Keratinocyte (primary cell): ENCODE results near the gene NOTUM. TPM values are rescaled to one million over a fixed set of nuclear protein-coding genes. Genes with fewer than 3 reads are reported as not detected.

Experiments used
- DNase-seq: peaks from one replicate; pipeline ENCODE4 v3.0.0-alpha.2; 2011; ENCODE audit warnings: low read depth, missing footprints, low spot score
- FAIRE-seq: peaks from 2 replicates; lab custom pipeline; 2011; peaks lifted over from hg19 to GRCh38; lab: Jason Lieb, UNC
- H2AFZ ChIP-seq: 2 replicates; pipeline ENCODE4 v1.6.0; 2012; ENCODE audit warnings: low read length, control low read depth, inconsistent platforms; ENCODE audit not compliant: control insufficient read depth
- H3K27ac ChIP-seq: 2 replicates; pipeline ENCODE4 v1.5.1; 2011; ENCODE audit warnings: low read length; ENCODE audit not compliant: control insufficient read depth, insufficient read depth
- H3K27me3 ChIP-seq: 3 replicates; pipeline ENCODE4 v1.6.0; 2011; ENCODE audit warnings: low read length; ENCODE audit not compliant: control insufficient read depth, insufficient read depth; ENCODE audit errors: extremely low read depth
- H3K36me3 ChIP-seq, 2 experiments: 2 replicates in 1 of 2; 3 replicates in 1 of 2; pipeline ENCODE4 v1.5.1; 2011; ENCODE audit warnings: low read length in 2 of 2, mild to moderate bottlenecking in 1 of 2; ENCODE audit not compliant: control insufficient read depth in 2 of 2, insufficient read depth in 2 of 2; ENCODE audit errors: extremely low read depth in 1 of 2
- H3K4me1 ChIP-seq: 3 replicates; pipeline ENCODE4 v1.5.1; 2011; ENCODE audit warnings: low read length; ENCODE audit not compliant: control insufficient read depth, insufficient read depth; ENCODE audit errors: extremely low read depth
- H3K4me2 ChIP-seq: 3 replicates; pipeline ENCODE4 v1.6.0; 2011; ENCODE audit warnings: low read depth, low read length; ENCODE audit not compliant: control insufficient read depth, insufficient read depth; ENCODE audit errors: extremely low read depth
- H3K4me3 ChIP-seq, 3 experiments: fragments of 200-600 bp in 1 of 3; sonication (generic) in 1 of 3; 2 replicates in 2 of 3; 3 replicates in 1 of 3; pipeline ENCODE4 v1.5.1; 2011 to 2016; ENCODE audit warnings: low read length in 3 of 3, mild to moderate bottlenecking in 3 of 3, control low read depth in 2 of 3, inconsistent platforms in 1 of 3, low read depth in 1 of 3, mixed read lengths in 1 of 3, mixed run types in 1 of 3, moderate library complexity in 1 of 3; ENCODE audit not compliant: control insufficient read depth in 2 of 3, insufficient read depth in 2 of 3; ENCODE audit errors: extremely low read depth in 1 of 3
- H3K79me2 ChIP-seq: 2 replicates; pipeline ENCODE4 v1.6.0; 2012; ENCODE audit warnings: low read length; ENCODE audit not compliant: control insufficient read depth, insufficient read depth
- H3K9ac ChIP-seq: 3 replicates; pipeline ENCODE4 v1.6.0; 2011; ENCODE audit warnings: low read length; ENCODE audit not compliant: control insufficient read depth, insufficient read depth; ENCODE audit errors: extremely low read depth
- H3K9me1 ChIP-seq: 3 replicates; pipeline ENCODE4 v1.6.0; 2011; ENCODE audit warnings: low read length; ENCODE audit not compliant: control insufficient read depth, insufficient read depth; ENCODE audit errors: extremely low read depth
- H3K9me3 ChIP-seq: 2 replicates; pipeline ENCODE4 v1.5.1; 2012; ENCODE audit warnings: low read depth, low read length; ENCODE audit not compliant: control insufficient read depth
- H4K20me1 ChIP-seq: 3 replicates; pipeline ENCODE4 v1.6.0; 2011; ENCODE audit warnings: low read length; ENCODE audit not compliant: control insufficient read depth, insufficient read depth; ENCODE audit errors: extremely low read depth
- EZH2 ChIP-seq: IDR thresholded peaks from one replicate; pipeline ENCODE4 v1.6.1; 2012; ENCODE audit warnings: inconsistent platforms, mild to moderate bottlenecking, low read length, moderate library complexity
- dilution Hi-C: fragments of 300-500 bp; cut with MboI; formaldehyde crosslinking; loops from one replicate; pipeline ENCODE4 v1.7.0; 2020; ENCODE audit warnings: low sequenced_read_pairs; ENCODE audit not compliant: extremely low pct_ligation_motif_present
- polyA plus RNA-seq, 5 experiments: library from polyadenylated mRNA; depleted of rRNA in 3 of 5; stranded (reverse) in 3 of 5; stranded (forward) in 1 of 5; unstranded in 1 of 5; fragments of >200 nt; gene quantifications; 1 replicate in 1 of 5; 2 replicates in 3 of 5; 3 replicates in 1 of 5; pipeline versions ENCODE4 v1.2.1 to v1.2.3, GENCODE V29; 2011 to 2012; ENCODE audit warnings: missing spikeins in 2 of 5, low read depth in 1 of 5, low replicate concordance in 1 of 5
- TF ChIP-seq, protein P1 (sequence below), 3 experiments: IDR thresholded peaks in 1 of 3; conservative IDR thresholded peaks in 1 of 3; optimal IDR thresholded peaks in 1 of 3; 2 replicates in 2 of 3; 3 replicates in 1 of 3; pipeline versions ENCODE3 to v1.5.1; 2011; ENCODE audit warnings: low read length in 3 of 3, mild to moderate bottlenecking in 3 of 3, moderate library complexity in 2 of 3, control low read depth in 1 of 3, inconsistent platforms in 1 of 3; ENCODE audit not compliant: insufficient read depth in 2 of 3; ENCODE audit errors: extremely low read depth in 1 of 3

Gene NOTUM
- polyA plus RNA-seq, 1 donor (not counting 4 experiments of a cell fraction or from before 2014, with no cell fraction given) = not detected

DNA sequence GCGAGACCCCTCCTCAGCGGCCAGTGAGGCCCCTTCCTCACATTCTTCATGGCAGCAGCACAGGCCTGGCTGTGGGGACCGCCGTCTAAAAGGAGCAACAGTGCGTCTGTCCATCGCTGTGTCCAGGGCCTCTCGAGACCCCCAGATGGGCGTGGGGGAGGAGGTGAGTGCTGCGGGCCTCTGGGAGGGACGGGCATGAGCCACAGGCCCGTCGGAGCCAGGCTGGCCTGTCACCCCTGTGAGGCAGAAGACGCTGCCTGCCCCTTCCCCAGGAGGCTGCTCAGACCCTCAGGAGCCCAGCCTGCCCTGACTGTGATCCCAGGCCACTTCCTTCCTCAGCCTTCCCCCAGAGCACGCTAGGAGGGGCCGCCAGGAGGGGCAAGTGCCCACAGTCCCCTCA lies 21.8 kb downstream of the NOTUM start:
- FAIRE-seq (no peak), DNase-seq (no peak)
- Histone ChIP-seq H2AFZ (no peak overlapping the region), H3K27me3 (peaks cover 12% of the 10 kb centered on the region), H3K9ac (no peak overlapping the region), H3K9me3 (no peaks in the 10 kb centered on the region), H3K4me1 (peaks cover 4% of the 10 kb centered on the region), H3K4me2 (no peak overlapping the region), H3K36me3 (no peaks in the 10 kb centered on the region), H3K4me3 (no peak overlapping the region), H4K20me1 (no peaks in the 10 kb centered on the region), H3K27ac (no peak overlapping the region), H3K9me1 (no peaks in the 10 kb centered on the region), H3K79me2 (no peaks in the 10 kb centered on the region)
- dilution Hi-C loops = no loop called here
- no peak for TF ChIP-seq EZH2
- TF ChIP-seq, protein P1, sequence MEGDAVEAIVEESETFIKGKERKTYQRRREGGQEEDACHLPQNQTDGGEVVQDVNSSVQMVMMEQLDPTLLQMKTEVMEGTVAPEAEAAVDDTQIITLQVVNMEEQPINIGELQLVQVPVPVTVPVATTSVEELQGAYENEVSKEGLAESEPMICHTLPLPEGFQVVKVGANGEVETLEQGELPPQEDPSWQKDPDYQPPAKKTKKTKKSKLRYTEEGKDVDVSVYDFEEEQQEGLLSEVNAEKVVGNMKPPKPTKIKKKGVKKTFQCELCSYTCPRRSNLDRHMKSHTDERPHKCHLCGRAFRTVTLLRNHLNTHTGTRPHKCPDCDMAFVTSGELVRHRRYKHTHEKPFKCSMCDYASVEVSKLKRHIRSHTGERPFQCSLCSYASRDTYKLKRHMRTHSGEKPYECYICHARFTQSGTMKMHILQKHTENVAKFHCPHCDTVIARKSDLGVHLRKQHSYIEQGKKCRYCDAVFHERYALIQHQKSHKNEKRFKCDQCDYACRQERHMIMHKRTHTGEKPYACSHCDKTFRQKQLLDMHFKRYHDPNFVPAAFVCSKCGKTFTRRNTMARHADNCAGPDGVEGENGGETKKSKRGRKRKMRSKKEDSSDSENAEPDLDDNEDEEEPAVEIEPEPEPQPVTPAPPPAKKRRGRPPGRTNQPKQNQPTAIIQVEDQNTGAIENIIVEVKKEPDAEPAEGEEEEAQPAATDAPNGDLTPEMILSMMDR (optimal IDR thresholded peaks at IDR 0.05 in 1 of 3, IDR thresholded peaks at IDR 0.05 in 1 of 3, conservative IDR thresholded peaks at IDR 0.05 in 1 of 3; ENCODE audit: extremely low read depth in 1 of 3, insufficient read depth in 2 of 3, low read length in 3 of 3) = no peak

DNA sequence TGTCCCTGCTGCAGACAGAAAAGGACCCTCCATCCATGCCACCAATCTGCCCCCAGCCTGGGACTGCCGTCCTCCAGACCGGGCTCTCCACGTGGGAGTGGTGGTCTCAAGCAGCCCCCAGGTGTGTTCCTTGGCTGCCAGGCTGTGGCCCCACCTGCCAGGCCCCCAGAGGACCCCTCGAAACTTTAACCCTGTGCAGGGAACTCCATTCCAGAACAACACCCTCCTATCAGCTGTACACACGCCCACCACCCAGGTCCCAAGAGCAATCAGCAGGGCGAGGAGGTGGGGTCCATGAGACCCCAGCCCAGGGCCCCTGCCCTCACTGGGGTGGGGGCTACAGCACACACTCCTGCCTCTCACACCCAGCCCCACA lies 25.3 kb downstream of the NOTUM start:
- H3K27ac ChIP-seq = no peak overlapping the region

More for the DNA sequence above, 25.3 kb downstream of the NOTUM start:
- DNase-seq (no peak), FAIRE-seq (no peak)
- H4K20me1 ChIP-seq = no peaks in the 10 kb centered on the region
- H2AFZ ChIP-seq = no peak overlapping the region
- peaks cover 0 to 2% of the 10 kb centered on the region in 2 experiments for H3K36me3 ChIP-seq
- H3K9me3 ChIP-seq = no peaks in the 10 kb centered on the region
- no peaks in the 10 kb centered on the region for H3K79me2 ChIP-seq
- dilution Hi-C loops = no loop called here
- H3K4me1 ChIP-seq = peaks cover 4% of the 10 kb centered on the region
- H3K9ac ChIP-seq = no peak overlapping the region
- TF ChIP-seq EZH2 = no peak
- TF ChIP-seq, protein P1 (optimal IDR thresholded peaks at IDR 0.05 in 1 of 3, IDR thresholded peaks at IDR 0.05 in 1 of 3, conservative IDR thresholded peaks at IDR 0.05 in 1 of 3; ENCODE audit: extremely low read depth in 1 of 3, insufficient read depth in 2 of 3, low read length in 3 of 3) = no peak
- no peaks in the 10 kb centered on the region for H3K9me1 ChIP-seq
- peak overlapping the region in 1 of 3 experiments; percentile 20 for H3K4me3 ChIP-seq
- peak overlapping the region; percentile 58 for H3K4me2 ChIP-seq
- no peaks in the 10 kb centered on the region for H3K27me3 ChIP-seq
